ENCODE measurements around the gene MYBPC1. TPM values are rescaled to one million over a fixed set of nuclear protein-coding genes. Genes with fewer than 3 reads are reported as not detected.

MYBPC1 gene
- total and polyA plus RNA-seq, 9 of the 15 experiments (the other 6 are each of a cell fraction or from before 2014, with no cell fraction given): not detected

DNA sequence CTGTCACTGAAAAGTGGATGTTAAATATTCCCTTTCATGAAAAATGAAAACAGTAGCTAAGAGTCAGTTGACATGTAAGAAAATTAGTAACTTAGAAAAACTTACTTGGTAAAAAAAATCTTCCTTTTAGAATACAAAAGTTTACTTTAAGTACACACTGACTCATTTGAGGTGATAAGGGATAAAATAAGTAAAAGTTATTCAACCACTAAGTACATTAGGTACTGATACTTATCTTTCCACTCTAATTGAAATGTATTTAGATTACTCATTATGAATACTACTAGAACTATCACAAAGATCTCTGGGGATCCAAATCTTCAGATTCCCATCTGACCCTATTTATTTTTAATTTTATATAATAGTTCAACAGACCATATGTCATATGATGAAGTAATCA is 132.3 kb downstream of the MYBPC1 start:
- POLR2A ChIA-PET: no interaction called here
- in situ Hi-C loops (cut with MboI): no loop called here
- intact Hi-C loops (cut with micrococcal nuclease): no loop called here

More for the DNA sequence above, 132.3 kb downstream of the MYBPC1 start:
- H3K4me3 ChIP-seq: no peak overlapping the region
- no peak overlapping the region for H3K9ac ChIP-seq (ENCODE audit: insufficient read depth in 1 of 2, low read depth in 2 of 2, low read length in 2 of 2)
- no peak overlapping the region for H2AFZ ChIP-seq (ENCODE audit: low read depth, low read length)
- no peak overlapping the region for H3K4me2 ChIP-seq (ENCODE audit: insufficient read depth, low read length)
- no peak for FAIRE-seq
- BruUV-seq (replicated peaks): no TSS peak
- H3K4me1 ChIP-seq (replicated peaks in 1 of 2; ENCODE audit: control insufficient read depth in 2 of 2, insufficient read depth in 2 of 2, low read length in 2 of 2): no peaks in the 10 kb centered on the region
- H3K27ac ChIP-seq (ENCODE audit: extremely low read depth, low read depth, low read length): no peak overlapping the region
- no peaks in the 10 kb centered on the region for H4K20me1 ChIP-seq (replicated peaks; ENCODE audit: control insufficient read depth, insufficient read depth, low read length)
- H3K9me1 ChIP-seq (ENCODE audit: control insufficient read depth, insufficient read depth, low read length): no peaks in the 10 kb centered on the region
- H3K9me3 ChIP-seq (replicated peaks; ENCODE audit: control insufficient read depth, insufficient read depth, low read depth, low read length): no peaks in the 10 kb centered on the region
- CTCF ChIA-PET (ENCODE audit: low intra/inter-chr PET ratio): no interaction called here
- no peaks in the 10 kb centered on the region for H3K79me2 ChIP-seq (ENCODE audit: control insufficient read depth, insufficient read depth, low read length)
- no peaks in the 10 kb centered on the region for H3K27me3 ChIP-seq (ENCODE audit: control insufficient read depth in 2 of 2, insufficient read depth in 2 of 2, low read length in 2 of 2)
- TF ChIP-seq ZFPM2 (CRISPR knock-in tag; IDR thresholded peaks at IDR 0.05): no peak
- TF ChIP-seq TEAD2 (tag; IDR thresholded peaks at IDR 0.05): no peak
- no peak for TF ChIP-seq CHD1 (IDR thresholded peaks at IDR 0.05; ENCODE audit: low read length)
- no peak for TF ChIP-seq CREM (IDR thresholded peaks at IDR 0.05; ENCODE audit: low read depth)
- no peak for TF ChIP-seq GTF2A2 (tag; IDR thresholded peaks at IDR 0.05)
- no peak for TF ChIP-seq ZNF431 (CRISPR knock-in tag; IDR thresholded peaks at IDR 0.05)
- TF ChIP-seq PCBP1 (IDR thresholded peaks at IDR 0.05; ENCODE audit: low read depth, low read length, poor library complexity, severe bottlenecking): no peak
- no peak for TF ChIP-seq PHB2 (IDR thresholded peaks at IDR 0.05; ENCODE audit: low read depth)
- no peak for TF ChIP-seq SAFB (IDR thresholded peaks at IDR 0.05; ENCODE audit: borderline replicate concordance, low read depth, low read length)
- TF ChIP-seq, protein P1, sequence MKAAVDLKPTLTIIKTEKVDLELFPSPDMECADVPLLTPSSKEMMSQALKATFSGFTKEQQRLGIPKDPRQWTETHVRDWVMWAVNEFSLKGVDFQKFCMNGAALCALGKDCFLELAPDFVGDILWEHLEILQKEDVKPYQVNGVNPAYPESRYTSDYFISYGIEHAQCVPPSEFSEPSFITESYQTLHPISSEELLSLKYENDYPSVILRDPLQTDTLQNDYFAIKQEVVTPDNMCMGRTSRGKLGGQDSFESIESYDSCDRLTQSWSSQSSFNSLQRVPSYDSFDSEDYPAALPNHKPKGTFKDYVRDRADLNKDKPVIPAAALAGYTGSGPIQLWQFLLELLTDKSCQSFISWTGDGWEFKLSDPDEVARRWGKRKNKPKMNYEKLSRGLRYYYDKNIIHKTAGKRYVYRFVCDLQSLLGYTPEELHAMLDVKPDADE (conservative IDR thresholded peaks at IDR 0.05; ENCODE audit: control insufficient read depth, low read depth, low read length): no peak
- TF ChIP-seq HDAC8 (tag; IDR thresholded peaks at IDR 0.05): no peak
- TF ChIP-seq RFX5 (IDR thresholded peaks at IDR 0.05; ENCODE audit: low read depth, low read length): no peak
- TF ChIP-seq, protein P2, sequence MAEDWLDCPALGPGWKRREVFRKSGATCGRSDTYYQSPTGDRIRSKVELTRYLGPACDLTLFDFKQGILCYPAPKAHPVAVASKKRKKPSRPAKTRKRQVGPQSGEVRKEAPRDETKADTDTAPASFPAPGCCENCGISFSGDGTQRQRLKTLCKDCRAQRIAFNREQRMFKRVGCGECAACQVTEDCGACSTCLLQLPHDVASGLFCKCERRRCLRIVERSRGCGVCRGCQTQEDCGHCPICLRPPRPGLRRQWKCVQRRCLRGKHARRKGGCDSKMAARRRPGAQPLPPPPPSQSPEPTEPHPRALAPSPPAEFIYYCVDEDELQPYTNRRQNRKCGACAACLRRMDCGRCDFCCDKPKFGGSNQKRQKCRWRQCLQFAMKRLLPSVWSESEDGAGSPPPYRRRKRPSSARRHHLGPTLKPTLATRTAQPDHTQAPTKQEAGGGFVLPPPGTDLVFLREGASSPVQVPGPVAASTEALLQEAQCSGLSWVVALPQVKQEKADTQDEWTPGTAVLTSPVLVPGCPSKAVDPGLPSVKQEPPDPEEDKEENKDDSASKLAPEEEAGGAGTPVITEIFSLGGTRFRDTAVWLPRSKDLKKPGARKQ (CRISPR knock-in tag; IDR thresholded peaks at IDR 0.05): no peak
- TF ChIP-seq ZNF707 (CRISPR knock-in tag; conservative IDR thresholded peaks at IDR 0.05): no peak
- TF ChIP-seq ZFX (CRISPR knock-in tag; IDR thresholded peaks at IDR 0.05): no peak
- TF ChIP-seq ZC3H8 (IDR thresholded peaks at IDR 0.05): no peak
- no peak for TF ChIP-seq RB1 (IDR thresholded peaks at IDR 0.05; ENCODE audit: low read depth)
- TF ChIP-seq FOXK1 (CRISPR knock-in tag; IDR thresholded peaks at IDR 0.05; ENCODE audit: borderline replicate concordance): no peak
- no peak for TF ChIP-seq NRF1 (conservative IDR thresholded peaks at IDR 0.05 in 1 of 2, IDR thresholded peaks at IDR 0.05 in 1 of 2)
- TF ChIP-seq ZEB2 (IDR thresholded peaks at IDR 0.05): no peak
- DNase-seq (ENCODE audit: extremely low read depth in 1 of 4, low spot score in 3 of 4): no peak
- H3K36me3 ChIP-seq (ENCODE audit: control insufficient read depth, insufficient read depth, low read length): peaks cover 90% of the 10 kb centered on the region
- ATAC-seq: no peak

All from K562 (cell line).